SH-SY5Y (cell line): ENCODE data around the gene ENTPD1.

Source experiments
- GATA2 ChIP-seq: IDR thresholded peaks from 2 replicates; pipeline ENCODE4 v1.6.1; 2011; ENCODE audit warnings: mild to moderate bottlenecking, low read depth, low read length
- GATA3 ChIP-seq: IDR thresholded peaks from 2 replicates; pipeline ENCODE4 v1.6.1; 2011; ENCODE audit warnings: low read depth, mild to moderate bottlenecking, low read length, moderate library complexity

GRCh38 chr10:95784279-95784913 lies 28.4 kb downstream of the ENTPD1 start:
- no peak for TF ChIP-seq GATA2
- no peak for TF ChIP-seq GATA3
